K562 (cell line): ENCODE data around the gene KIF26B. TPM values are rescaled to one million over a fixed set of nuclear protein-coding genes. Genes with fewer than 3 reads are reported as not detected.

ENCODE experiments used
- ATAC-seq: fragments of 200-7000 bp; cut with Tn5 transposase; 3 replicates; pipeline ENCODE4 v1.9.1; 2020; ENCODE audit warnings: moderate library complexity
- BruUV-seq: library from RNA; stranded (reverse); fragments of 400-500 nt; replicated peaks from 2 replicates; lab custom pipeline; 2021; lab: Mats Ljungman, UMichigan
- CTCF ChIA-PET: fragments of 300-600 bp; formaldehyde crosslinking; extraction: SDS; loops from one replicate; lab custom pipeline; 2021; ENCODE audit warnings: low intra/inter-chr PET ratio; lab: Yijun Ruan, JAX
- POLR2A ChIA-PET: fragments of 300-600, 350-650 bp; sonication (Branson Sonifier 250); formaldehyde crosslinking; extraction: SDS; loops from one replicate; lab custom pipeline; 2021; ENCODE audit warnings: antibody characterized with exemption, inconsistent platforms; lab: Yijun Ruan, JAX
- DNase-seq, 4 experiments: peaks; one replicate each; pipeline versions ENCODE4 v3.0.0 to v3.0.0-alpha.2; 2011 to 2018; ENCODE audit warnings: low spot score in 3 of 4, mixed read lengths in 3 of 4; ENCODE audit errors: extremely low read depth in 1 of 4
- FAIRE-seq: peaks from 2 replicates; lab custom pipeline; 2011; peaks lifted over from hg19 to GRCh38; lab: Jason Lieb, UNC
- H2AFZ ChIP-seq: 2 replicates; pipeline ENCODE4 v1.6.0; 2011; ENCODE audit warnings: low read depth, low read length, control low read depth, inconsistent platforms
- H3K27ac ChIP-seq: fragments of 200-600 bp; 3 replicates; pipeline ENCODE4 v1.8.0; 2011; ENCODE audit warnings: low read depth, mild to moderate bottlenecking, control low read depth, inconsistent platforms, low read length, moderate library complexity, mixed read lengths; ENCODE audit errors: extremely low read depth
- H3K27me3 ChIP-seq, 2 experiments: fragments of 300-600 bp in 1 of 2; 2 replicates in 1 of 2; 3 replicates in 1 of 2; pipeline versions ENCODE4 v1.6.0 to v1.8.0; 2011; ENCODE audit warnings: inconsistent platforms in 2 of 2, low read length in 2 of 2, mild to moderate bottlenecking in 1 of 2, mixed read lengths in 1 of 2, moderate library complexity in 1 of 2; ENCODE audit not compliant: control insufficient read depth in 2 of 2, insufficient read depth in 2 of 2
- H3K36me3 ChIP-seq: fragments of 300-600 bp; 3 replicates; pipeline ENCODE4 v1.8.0; 2011; ENCODE audit warnings: mild to moderate bottlenecking, low read length, inconsistent platforms; ENCODE audit not compliant: control insufficient read depth, insufficient read depth
- H3K4me1 ChIP-seq, 2 experiments: fragments of 200-600 bp in 1 of 2; replicated peaks in 1 of 2; 2 replicates in 1 of 2; 3 replicates in 1 of 2; pipeline versions ENCODE4 v1.5.1 to v1.8.0; 2011; ENCODE audit warnings: inconsistent platforms in 2 of 2, low read length in 2 of 2, mild to moderate bottlenecking in 1 of 2, mixed read lengths in 1 of 2, moderate library complexity in 1 of 2; ENCODE audit not compliant: control insufficient read depth in 2 of 2, insufficient read depth in 2 of 2
- H3K4me2 ChIP-seq: 2 replicates; pipeline ENCODE4 v1.6.1; 2011; ENCODE audit warnings: low read length, control low read depth, inconsistent platforms, mixed read lengths; ENCODE audit not compliant: insufficient read depth
- H3K4me3 ChIP-seq: fragments of 200-600 bp; sonication (generic), shearing (Covaris generic); 2 replicates; pipeline ENCODE4 v1.5.1; 2016; ENCODE audit warnings: control low read depth, inconsistent platforms
- H3K79me2 ChIP-seq: fragments of 200-600 bp; 3 replicates; pipeline ENCODE4 v1.8.0; 2011; ENCODE audit warnings: low read length, inconsistent platforms; ENCODE audit not compliant: control insufficient read depth, insufficient read depth
- H3K9ac ChIP-seq, 2 experiments: 2 replicates each; pipeline versions ENCODE4 v1.6.0 to v1.6.1; 2011; ENCODE audit warnings: low read depth in 2 of 2, low read length in 2 of 2, control low read depth in 1 of 2, inconsistent platforms in 1 of 2, mild to moderate bottlenecking in 1 of 2, mixed read lengths in 1 of 2; ENCODE audit not compliant: insufficient read depth in 1 of 2
- H3K9me1 ChIP-seq: one replicate; pipeline ENCODE4 v1.6.0; 2011; ENCODE audit warnings: inconsistent platforms, mild to moderate bottlenecking, low read length, moderate library complexity; ENCODE audit not compliant: control insufficient read depth, insufficient read depth
- H3K9me3 ChIP-seq: replicated peaks from 2 replicates; pipeline ENCODE4 v1.5.1; 2011; ENCODE audit warnings: low read depth, low read length, inconsistent platforms; ENCODE audit not compliant: control insufficient read depth, insufficient read depth
- H4K20me1 ChIP-seq: replicated peaks from 2 replicates; pipeline ENCODE4 v1.6.1; 2011; ENCODE audit warnings: low read length, inconsistent platforms, mixed read lengths; ENCODE audit not compliant: control insufficient read depth, insufficient read depth
- NFE2L1 ChIP-seq: fragments of 450-650 bp; IDR thresholded peaks from 2 replicates; pipeline ENCODE4 v1.6.1; 2016; ENCODE audit warnings: missing genetic modification characterization, low read depth, mild to moderate bottlenecking, missing compliant biosample characterization, moderate library complexity, borderline replicate concordance
- PATZ1 ChIP-seq: fragments of 250-450 bp; sonication (Bioruptor Pico); IDR thresholded peaks from 2 replicates; pipeline ENCODE4 v1.5.0; 2020; ENCODE audit warnings: mild to moderate bottlenecking, borderline replicate concordance
- ZNF780A ChIP-seq: fragments of 250-450 bp; sonication (Bioruptor Pico); IDR thresholded peaks from 2 replicates; pipeline ENCODE4 v1.5.0; 2021; ENCODE audit warnings: mild to moderate bottlenecking
- WGBS: fragments of 100-300 bp; shearing (Covaris generic); methylation state at CpG from one replicate; pipeline ENCODE4 v1.1.6; 2016; ENCODE audit warnings: low coverage, mixed read lengths; ENCODE audit not compliant: insufficient coverage; ENCODE audit errors: missing lambda C conversion rate; 5-methylcytosine and 5-hydroxymethylcytosine counted together
- in situ Hi-C: fragments of 300-500 bp; cut with MboI; formaldehyde crosslinking; loops from 4 replicates; pipeline ENCODE4 v1.15.0; 2018; ENCODE audit warnings: inconsistent platforms, mixed read lengths
- intact Hi-C: fragments of 100-400 bp; cut with micrococcal nuclease; formaldehyde crosslinking; loops from 2 replicates; pipeline ENCODE4 v1.14.2; 2022
- polyA plus RNA-seq, 8 experiments: library from polyadenylated mRNA; depleted of rRNA in 4 of 8; stranded (reverse) in 5 of 8; unstranded in 3 of 8; fragments of >200 nt; fragmentation: Nextera tagmentation in 2 of 8; fragmentation: Illumina TruSeq in 1 of 8; extraction: Ambion mirVana in 2 of 8; extraction: Trizol in 1 of 8; gene quantifications; 2 replicates each; pipeline versions ENCODE4 v1.2.1 to v1.2.3, GENCODE V29; 2011 to 2014; ENCODE audit warnings: inconsistent platforms in 1 of 8, missing spikeins in 1 of 8
- total RNA-seq, 7 experiments: library from RNA; depleted of rRNA in 6 of 7; stranded (reverse); fragments of >200 nt in 6 of 7; fragmentation: Illumina TruSeq in 2 of 7; extraction: Trizol in 2 of 7; gene quantifications; 2 replicates each; pipeline versions ENCODE4 v1.2.1 to v1.2.3, GENCODE V29; 2011 to 2021; ENCODE audit warnings: low replicate concordance in 1 of 7

The KIF26B gene
- total and polyA plus RNA-seq, 9 of the 15 experiments (the other 6 are each of a cell fraction or from before 2014, with no cell fraction given): 0.02 to 0.08 (median 0.03) TPM; not detected in 6

DNA sequence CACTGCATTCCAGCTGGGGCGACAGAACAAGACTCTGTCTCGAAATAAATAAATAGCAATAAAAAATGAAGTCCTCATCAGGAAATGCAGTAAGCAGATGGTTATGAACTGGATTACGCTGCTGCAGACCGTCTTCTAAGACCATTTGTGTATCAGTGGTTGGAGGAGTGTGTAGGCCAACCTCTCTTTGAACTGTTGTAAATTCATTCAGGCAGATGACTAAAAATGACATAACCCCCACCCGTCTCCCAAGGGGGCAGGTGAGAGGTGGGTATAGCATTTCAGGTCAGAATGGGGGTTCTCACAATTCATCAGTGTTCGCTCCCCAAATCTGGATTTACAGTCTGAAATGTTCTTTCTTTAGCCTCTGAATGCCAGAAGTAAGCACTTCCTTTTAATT is 177.3 kb downstream of the KIF26B start:
- intact Hi-C loops: no loop called here

More for the DNA sequence above, 177.3 kb downstream of the KIF26B start:
- Histone ChIP-seq H3K4me2 (no peak overlapping the region), H3K27ac (no peak overlapping the region)
- no peak for TF ChIP-seq PATZ1 (CRISPR knock-in tag)
- TF ChIP-seq ZNF780A (CRISPR knock-in tag): no peak
- TF ChIP-seq NFE2L1: no peak
- TF ChIP-seq, all 486 proteins: peak for 0
- ChIA-PET POLR2A (interaction anchor here (0.6 kb wide), 1 partner anchor 552 kb away, joined by 3 read pairs; no protein-coding TSS in a partner anchor), CTCF (no interaction called here)
- no peaks in the 10 kb centered on the region for H3K36me3 ChIP-seq
- ATAC-seq: no peak
- peaks cover 52 to 79% of the 10 kb centered on the region in 2 experiments for H3K27me3 ChIP-seq
- BruUV-seq: no TSS peak
- no peak for FAIRE-seq
- 9% methylated on average over 6 of the region's 6 CpGs for WGBS
- DNase-seq: no peak
- H3K4me3 ChIP-seq: no peak overlapping the region
- H3K79me2 ChIP-seq: no peaks in the 10 kb centered on the region
- H2AFZ ChIP-seq: no peak overlapping the region
- in situ Hi-C loops: no loop called here
- H4K20me1 ChIP-seq: 0 out of 2 replicates have a peak, but pooled peaks cover 3% of the 10 kb centered on the region
- H3K9ac ChIP-seq: no peak overlapping the region
- no peaks in the 10 kb centered on the region for H3K9me3 ChIP-seq
- H3K4me1 ChIP-seq: peaks cover 0 to 7% of the 10 kb centered on the region in 2 experiments; a peak in 1 of 5 replicates
- no peaks in the 10 kb centered on the region for H3K9me1 ChIP-seq
